AG09319 (cell line): ENCODE results near the gene NDUFA3.
A peak's percentile ranks its signal among the peaks of the same experiment; 100 is the strongest.

ENCODE experiments used
- DNase-seq: peaks from one replicate; pipeline ENCODE4 v3.0.0-alpha.2; 2010; ENCODE audit warnings: low read depth; ENCODE audit errors: extremely low read depth
- TF ChIP-seq, protein P1 (sequence below): IDR thresholded peaks from 2 replicates; pipeline ENCODE4 v1.5.1; 2011; ENCODE audit warnings: low read depth, mild to moderate bottlenecking, inconsistent platforms, low read length, moderate library complexity

The NDUFA3 gene

DNA sequence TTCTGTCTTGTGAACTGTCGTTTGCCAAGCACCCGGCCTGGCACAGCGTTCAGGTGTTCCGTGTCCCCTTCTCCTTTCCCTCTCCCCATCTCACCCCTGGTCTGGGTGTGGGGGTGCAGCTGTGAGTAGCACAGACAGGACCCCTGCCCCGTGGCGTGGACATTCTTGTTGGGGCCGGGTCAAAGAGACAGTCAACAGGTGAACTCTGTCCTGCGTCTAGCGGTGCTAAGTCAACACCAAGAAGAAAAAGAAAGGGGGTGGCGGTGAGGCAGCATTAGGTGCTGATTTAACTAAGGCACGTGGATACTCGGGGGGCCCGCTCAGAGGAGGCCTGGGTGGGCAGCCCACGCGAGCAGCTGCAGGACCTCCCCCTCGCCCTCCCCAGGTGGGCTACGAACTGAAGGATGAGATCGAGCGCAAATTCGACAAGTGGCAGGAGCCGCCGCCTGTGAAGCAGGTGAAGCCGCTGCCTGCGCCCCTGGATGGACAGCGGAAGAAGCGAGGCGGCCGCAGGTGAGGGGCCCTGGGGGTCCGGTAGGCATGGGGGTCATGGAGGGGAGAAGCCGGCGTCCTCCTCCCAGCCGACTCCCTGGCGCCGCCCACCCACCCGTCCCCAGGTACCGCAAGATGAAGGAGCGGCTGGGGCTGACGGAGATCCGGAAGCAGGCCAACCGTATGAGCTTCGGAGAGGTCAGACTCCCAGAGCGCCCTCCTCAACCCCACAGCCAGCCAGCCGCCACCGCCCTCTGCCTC lies 25.2 kb downstream of the NDUFA3 start:
- DNase-seq = no peak
- TF ChIP-seq, protein P1, sequence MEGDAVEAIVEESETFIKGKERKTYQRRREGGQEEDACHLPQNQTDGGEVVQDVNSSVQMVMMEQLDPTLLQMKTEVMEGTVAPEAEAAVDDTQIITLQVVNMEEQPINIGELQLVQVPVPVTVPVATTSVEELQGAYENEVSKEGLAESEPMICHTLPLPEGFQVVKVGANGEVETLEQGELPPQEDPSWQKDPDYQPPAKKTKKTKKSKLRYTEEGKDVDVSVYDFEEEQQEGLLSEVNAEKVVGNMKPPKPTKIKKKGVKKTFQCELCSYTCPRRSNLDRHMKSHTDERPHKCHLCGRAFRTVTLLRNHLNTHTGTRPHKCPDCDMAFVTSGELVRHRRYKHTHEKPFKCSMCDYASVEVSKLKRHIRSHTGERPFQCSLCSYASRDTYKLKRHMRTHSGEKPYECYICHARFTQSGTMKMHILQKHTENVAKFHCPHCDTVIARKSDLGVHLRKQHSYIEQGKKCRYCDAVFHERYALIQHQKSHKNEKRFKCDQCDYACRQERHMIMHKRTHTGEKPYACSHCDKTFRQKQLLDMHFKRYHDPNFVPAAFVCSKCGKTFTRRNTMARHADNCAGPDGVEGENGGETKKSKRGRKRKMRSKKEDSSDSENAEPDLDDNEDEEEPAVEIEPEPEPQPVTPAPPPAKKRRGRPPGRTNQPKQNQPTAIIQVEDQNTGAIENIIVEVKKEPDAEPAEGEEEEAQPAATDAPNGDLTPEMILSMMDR = no peak

DNA sequence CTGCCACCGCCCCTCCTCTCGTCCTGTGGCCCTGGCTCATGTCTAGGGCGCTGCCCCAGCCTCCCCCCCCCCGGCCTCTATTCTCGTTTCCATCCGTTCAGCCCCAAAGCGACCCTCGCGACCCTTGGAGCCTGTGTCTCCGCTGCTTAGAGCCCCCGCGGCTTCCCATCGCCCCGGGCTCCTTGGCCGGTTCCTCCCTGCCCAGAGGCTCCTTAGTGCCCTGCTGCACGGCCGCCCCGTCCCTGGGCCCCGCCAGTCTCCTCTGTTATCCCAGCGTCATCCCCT lies 25.7 kb downstream of the NDUFA3 start:
- TF ChIP-seq, protein P1 = no peak
- DNase-seq = no peak

DNA sequence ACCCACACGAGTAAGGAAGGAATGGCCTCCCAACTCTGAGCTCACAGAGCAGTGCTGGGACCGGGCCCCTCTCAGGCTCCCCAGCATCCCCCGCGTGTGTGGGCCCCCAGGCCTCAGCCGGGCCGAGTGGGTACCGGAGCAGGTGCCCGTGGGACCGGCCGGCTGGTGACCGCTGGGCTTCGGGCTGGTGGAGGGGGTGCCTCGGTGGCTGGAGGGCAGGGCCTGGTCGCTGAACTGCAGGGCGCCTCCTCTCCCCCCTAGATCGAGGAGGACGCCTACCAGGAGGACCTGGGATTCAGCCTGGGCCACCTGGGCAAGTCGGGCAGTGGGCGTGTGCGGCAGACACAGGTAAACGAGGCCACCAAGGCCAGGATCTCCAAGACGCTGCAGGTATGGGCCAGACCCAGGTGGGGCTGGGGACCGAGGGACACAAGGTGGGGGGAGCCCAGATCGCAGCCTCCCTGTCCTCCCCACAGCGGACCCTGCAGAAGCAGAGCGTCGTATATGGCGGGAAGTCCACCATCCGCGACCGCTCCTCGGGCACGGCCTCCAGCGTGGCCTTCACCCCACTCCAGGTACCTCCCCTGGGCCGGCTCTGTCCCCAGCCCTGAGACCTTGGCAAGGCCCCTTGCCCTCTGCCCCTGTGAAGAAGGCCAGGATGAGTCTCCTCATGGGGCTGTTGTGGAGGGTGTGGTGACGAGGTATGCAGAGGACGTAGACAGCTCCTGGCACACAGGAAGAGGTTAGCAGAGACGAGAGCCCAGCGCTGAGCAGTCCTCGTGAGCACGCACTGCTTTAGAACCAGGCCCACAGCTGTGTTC lies 26.4 kb downstream of the NDUFA3 start:
- TF ChIP-seq, protein P1 = no peak
- DNase-seq = no peak

DNA sequence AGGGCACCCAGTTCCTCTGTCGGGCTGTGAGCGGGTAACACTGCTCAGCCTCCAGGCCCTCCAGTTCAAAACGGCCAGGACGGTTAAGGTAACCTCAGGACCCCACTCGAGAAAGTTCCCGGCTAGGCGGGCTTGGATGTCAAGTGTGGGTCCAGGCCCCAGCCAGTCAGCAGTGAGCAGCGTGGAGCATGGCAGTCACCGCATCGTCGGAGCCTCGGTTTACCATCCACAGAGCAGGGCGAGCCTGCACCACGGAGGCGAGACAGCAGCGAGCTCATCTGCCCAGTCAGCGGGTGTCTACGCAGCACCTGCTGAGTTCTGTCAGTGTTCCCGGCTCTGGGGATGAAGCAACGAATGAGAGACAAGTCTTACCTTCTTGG lies 27.0 kb downstream of the NDUFA3 start:
- no peak for DNase-seq
- TF ChIP-seq, protein P1 = no peak

DNA sequence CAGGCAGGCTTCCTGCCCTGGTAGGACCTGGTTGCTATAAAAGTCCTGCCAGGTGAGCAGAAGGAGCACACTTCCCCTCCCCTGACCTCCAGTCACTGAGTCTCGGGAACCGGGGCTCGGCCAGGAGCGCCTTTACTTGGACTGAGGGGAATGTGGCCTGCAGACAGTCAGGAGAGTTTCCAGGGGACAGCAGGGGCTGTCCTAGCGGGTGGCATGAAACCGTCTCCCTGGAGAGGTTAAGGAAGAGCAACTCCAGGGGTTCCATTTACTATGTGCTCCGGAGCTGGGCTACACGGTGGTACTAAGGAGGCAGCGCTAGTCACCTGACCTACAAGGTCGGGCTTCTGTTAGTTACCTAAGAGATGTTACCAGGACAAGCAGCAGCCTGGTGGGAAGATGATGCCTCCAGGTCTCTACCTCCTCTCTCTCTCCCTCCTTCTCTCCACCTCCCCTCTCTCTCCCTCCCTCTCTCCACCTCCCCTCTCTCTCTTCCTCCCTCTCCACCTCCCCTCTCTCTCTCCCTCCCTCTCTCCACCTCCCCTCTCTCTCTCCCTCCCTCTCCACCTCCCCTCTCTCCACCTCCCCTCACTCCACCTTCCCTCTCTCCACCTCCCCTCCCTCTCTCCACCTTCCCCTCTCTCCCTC lies 30.8 kb downstream of the NDUFA3 start:
- TF ChIP-seq, protein P1 = no peak
- DNase-seq = peak; percentile 8

DNA sequence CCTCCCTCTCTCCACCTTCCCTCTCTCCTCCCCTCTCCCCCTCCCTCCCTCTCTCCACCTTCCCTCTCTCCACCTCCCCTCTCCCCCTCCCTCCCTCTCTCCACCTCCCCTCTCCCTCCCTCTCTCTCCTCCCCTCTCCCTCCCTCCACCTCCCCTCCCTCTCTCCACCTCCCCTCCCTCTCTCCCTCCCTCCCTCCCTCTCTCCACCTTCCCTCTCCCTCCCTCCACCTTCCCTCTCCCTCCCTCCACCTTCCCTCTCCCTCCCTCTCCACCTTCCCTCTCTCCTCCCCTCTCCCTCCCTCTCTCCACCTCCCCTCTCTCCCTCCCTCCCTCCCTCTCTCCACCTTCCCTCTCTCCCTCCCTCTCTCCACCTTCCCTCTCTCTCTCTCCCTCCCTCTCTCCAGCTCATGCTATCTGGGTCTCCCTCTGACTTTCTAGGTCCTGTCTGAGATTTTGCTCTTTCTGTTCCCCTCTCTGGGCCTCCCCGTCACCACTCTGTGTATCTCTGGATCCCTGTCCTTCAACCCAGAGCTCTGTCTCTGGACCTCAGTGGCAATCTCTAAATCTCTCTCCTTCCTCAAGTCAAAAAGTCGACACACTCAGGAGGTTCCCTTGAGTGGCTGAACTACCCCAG lies 31.4 kb downstream of the NDUFA3 start:
- DNase-seq = no peak
- TF ChIP-seq, protein P1 = no peak
